GM23338 (cell line): ENCODE measurements around the gene ZNF555. TPM values are rescaled to one million over a fixed set of nuclear protein-coding genes. Genes with fewer than 3 reads are reported as not detected.

ENCODE experiments used
- ATAC-seq: fragments of 200-7000 bp; cut with Tn5 transposase; 3 replicates; pipeline ENCODE4 v1.9.1; 2020
- DNase-seq: peaks from one replicate; pipeline ENCODE4 v3.0.0-alpha.2; 2015; ENCODE audit warnings: low spot score
- H2AFZ ChIP-seq: fragments of 200-600 bp; sonication (generic); 2 replicates; pipeline ENCODE4 v1.8.0; 2016; ENCODE audit warnings: antibody characterized with exemption, mild to moderate bottlenecking, moderate library complexity
- H3F3A ChIP-seq: fragments of 200-600 bp; sonication (generic); replicated peaks from 2 replicates; pipeline ENCODE4 v1.8.0; 2017; ENCODE audit warnings: antibody characterized with exemption, mixed run types, low read depth
- H3K27ac ChIP-seq: fragments of 200-600 bp; sonication (generic); 2 replicates; pipeline ENCODE4 v1.6.1; 2016; ENCODE audit warnings: low read depth
- H3K27me3 ChIP-seq: fragments of 200-600 bp; sonication (generic); 2 replicates; pipeline ENCODE4 v1.8.0; 2016; ENCODE audit warnings: mild to moderate bottlenecking, mixed run types, moderate library complexity; ENCODE audit not compliant: insufficient read depth
- H3K36me3 ChIP-seq: fragments of 200-600 bp; sonication (generic); 2 replicates; pipeline ENCODE4 v1.8.0; 2016; ENCODE audit warnings: mild to moderate bottlenecking; ENCODE audit not compliant: insufficient read depth
- H3K4me1 ChIP-seq: fragments of 200-600 bp; sonication (generic); 2 replicates; pipeline ENCODE4 v1.8.0; 2016; ENCODE audit warnings: mild to moderate bottlenecking, moderate library complexity; ENCODE audit not compliant: insufficient read depth
- H3K4me2 ChIP-seq: fragments of 200-600 bp; sonication (generic); 2 replicates; pipeline ENCODE4 v1.7.1; 2017; ENCODE audit warnings: mixed run types
- H3K4me3 ChIP-seq: fragments of 200-600 bp; sonication (generic); 2 replicates; pipeline ENCODE4 v1.6.1; 2016; ENCODE audit warnings: mixed run types
- H3K79me2 ChIP-seq: fragments of 200-600 bp; sonication (generic); replicated peaks from 2 replicates; pipeline ENCODE4 v1.8.0; 2017; ENCODE audit warnings: mild to moderate bottlenecking; ENCODE audit not compliant: insufficient read depth
- H3K9me2 ChIP-seq: fragments of 200-600 bp; sonication (generic); 2 replicates; pipeline ENCODE4 v1.8.0; 2017; ENCODE audit not compliant: insufficient read depth
- H4K20me1 ChIP-seq: fragments of 200-600 bp; sonication (generic); replicated peaks from 2 replicates; pipeline ENCODE4 v1.8.0; 2017; ENCODE audit warnings: mild to moderate bottlenecking; ENCODE audit not compliant: insufficient read depth
- H3K27ac Mint-ChIP-seq: 2 replicates; pipeline ENCODE4 v1.8.0; 2020; ENCODE audit warnings: inconsistent platforms, mild to moderate bottlenecking, moderate library complexity, mixed read lengths
- H3K27me3 Mint-ChIP-seq: 3 replicates; pipeline ENCODE4 v1.8.0; 2022; ENCODE audit warnings: low read depth, mild to moderate bottlenecking, moderate library complexity, mixed read lengths, inconsistent platforms; ENCODE audit not compliant: insufficient read depth, poor library complexity
- H3K36me3 Mint-ChIP-seq: 3 replicates; pipeline ENCODE4 v1.8.0; 2021; ENCODE audit warnings: low read depth, mild to moderate bottlenecking, inconsistent platforms, moderate library complexity, mixed read lengths
- H3K4me1 Mint-ChIP-seq: 3 replicates; pipeline ENCODE4 v1.8.0; 2020; ENCODE audit warnings: mild to moderate bottlenecking, inconsistent platforms, mixed read lengths
- H3K4me3 Mint-ChIP-seq: 3 replicates; pipeline ENCODE4 v1.8.0; 2021; ENCODE audit warnings: moderate library complexity, mild to moderate bottlenecking, inconsistent platforms, mixed read lengths
- H3K9me3 Mint-ChIP-seq: 3 replicates; pipeline ENCODE4 v1.8.0; 2020; ENCODE audit warnings: moderate library complexity, mild to moderate bottlenecking, inconsistent platforms, mixed read lengths
- CREB1 ChIP-seq: fragments of 250-450 bp; sonication (Bioruptor Pico); IDR thresholded peaks from 2 replicates; pipeline ENCODE4 v1.5.0; 2020; ENCODE audit warnings: low read depth, mild to moderate bottlenecking, moderate library complexity
- CTCF ChIP-seq, 2 experiments: fragments of 200-600 bp in 1 of 2; sonication (generic) in 1 of 2; conservative IDR thresholded peaks; 2 replicates each; pipeline versions ENCODE4 v1.5.1 to v1.6.1; 2016 to 2017; ENCODE audit warnings: antibody characterized with exemption in 2 of 2, low read depth in 2 of 2, mild to moderate bottlenecking in 2 of 2, moderate library complexity in 1 of 2
- EZH2 ChIP-seq: fragments of 200-600 bp; sonication (generic); IDR thresholded peaks from one replicate; pipeline ENCODE4 v1.8.0; 2017; ENCODE audit warnings: antibody characterized with exemption, mild to moderate bottlenecking, low read depth; ENCODE audit not compliant: unreplicated experiment
- EZH2phosphoT487 ChIP-seq: fragments of 200-600 bp; sonication (generic); IDR thresholded peaks from one replicate; pipeline ENCODE4 v1.8.1; 2018; ENCODE audit warnings: antibody characterized with exemption; ENCODE audit not compliant: unreplicated experiment
- JUNB ChIP-seq: IDR thresholded peaks from one replicate; pipeline ENCODE4 v1.6.1; 2016; ENCODE audit warnings: antibody characterized with exemption; ENCODE audit not compliant: unreplicated experiment
- NANOG ChIP-seq: IDR thresholded peaks from 2 replicates; pipeline ENCODE4 v1.6.1; 2016; ENCODE audit warnings: antibody characterized with exemption, borderline replicate concordance
- POLR2AphosphoS5 ChIP-seq: IDR thresholded peaks from 2 replicates; pipeline ENCODE4 v1.6.1; 2016; ENCODE audit warnings: antibody characterized with exemption, low read depth
- REST ChIP-seq: IDR thresholded peaks from one replicate; pipeline ENCODE4 v1.6.1; 2018; ENCODE audit warnings: antibody characterized with exemption; ENCODE audit not compliant: unreplicated experiment
- STAT1 ChIP-seq: IDR thresholded peaks from one replicate; pipeline ENCODE4 v1.6.1; 2016; ENCODE audit warnings: antibody characterized with exemption; ENCODE audit not compliant: unreplicated experiment
- ZNF114 ChIP-seq: fragments of 250-450 bp; sonication (Bioruptor Pico); IDR thresholded peaks from 2 replicates; pipeline ENCODE4 v1.5.0; 2020; ENCODE audit warnings: mild to moderate bottlenecking, moderate library complexity
- ZNF331 ChIP-seq: fragments of 250-450 bp; sonication (Bioruptor Pico); IDR thresholded peaks from 2 replicates; pipeline ENCODE4 v1.5.0; 2020; ENCODE audit warnings: low read depth, mild to moderate bottlenecking, moderate library complexity
- polyA plus RNA-seq: library from polyadenylated mRNA; unstranded; fragments of >200 nt; fragmentation: Nextera tagmentation; extraction: Ambion mirVana; gene quantifications from 2 replicates; pipeline ENCODE4 v1.2.1, GENCODE V29; 2016
- total RNA-seq: library from RNA; depleted of rRNA; stranded (reverse); fragments of >200 nt; shearing (Covaris generic); gene quantifications from 2 replicates; pipeline ENCODE4 v1.2.3, GENCODE V29; 2014
- TF ChIP-seq, protein P1 (sequence below): IDR thresholded peaks from 2 replicates; pipeline ENCODE4 v1.6.1; 2016; ENCODE audit warnings: antibody characterized with exemption
- TF ChIP-seq, protein P2 (sequence below): fragments of 250-450 bp; sonication (Bioruptor Pico); IDR thresholded peaks from 2 replicates; pipeline ENCODE4 v1.5.0; 2020; ENCODE audit warnings: mild to moderate bottlenecking, moderate library complexity

Gene ZNF555
- total and polyA plus RNA-seq, 2 experiments from 2014 or later, result 3.5 to 7.5 TPM

DNA sequence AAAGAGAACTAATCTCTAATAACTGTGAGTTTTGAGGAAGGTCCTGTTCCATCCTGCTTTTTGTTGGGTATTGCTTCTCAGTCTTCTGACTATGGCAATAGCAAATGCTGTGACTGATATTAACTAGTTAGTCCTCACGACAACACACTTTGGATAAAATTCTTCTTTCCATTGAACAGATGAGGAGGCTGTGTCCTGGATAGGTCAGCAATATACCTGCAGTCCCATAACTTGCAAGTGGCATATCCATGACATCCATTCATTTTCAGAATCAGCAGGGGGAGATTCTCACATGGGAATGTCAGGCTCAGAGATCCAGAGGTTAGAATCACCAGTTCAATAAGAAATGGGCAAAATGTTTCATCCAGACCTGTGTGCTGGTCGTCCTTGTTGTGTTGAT lies 14.3 kb upstream of the ZNF555 start:
- Mint-ChIP-seq H3K27me3 (peaks cover 3% of the 10 kb centered on the region), H3K4me3 (no peak overlapping the region), H3K36me3 (peaks cover 81% of the 10 kb centered on the region), H3K27ac (no peak overlapping the region), H3K9me3 (peaks cover 66% of the 10 kb centered on the region), H3K4me1 (no peaks in the 10 kb centered on the region; the same call in 2 of the 3 replicates)
- Histone ChIP-seq H3K79me2 (no peaks in the 10 kb centered on the region), H3K27ac (no peak overlapping the region), H3K27me3 (no peaks in the 10 kb centered on the region), H3K9me2 (no peaks in the 10 kb centered on the region), H2AFZ (no peak overlapping the region), H4K20me1 (no peaks in the 10 kb centered on the region), H3K4me3 (no peak overlapping the region), H3K4me1 (no peaks in the 10 kb centered on the region), H3F3A (no peaks in the 10 kb centered on the region), H3K36me3 (no peaks in the 10 kb centered on the region), H3K4me2 (no peak overlapping the region)
- ATAC-seq (no peak), DNase-seq (no peak)
- TF ChIP-seq STAT1 (no peak), POLR2AphosphoS5 (no peak), CTCF (conservative IDR thresholded peaks at IDR 0.05; ENCODE audit: low read depth in 2 of 2) (no peak), JUNB (no peak), NANOG (no peak), ZNF331 (no peak), EZH2phosphoT487 (no peak), EZH2 (no peak), ZNF114 (CRISPR knock-in tag) (no peak), REST (no peak), CREB1 (no peak)
- TF ChIP-seq, protein P1, sequence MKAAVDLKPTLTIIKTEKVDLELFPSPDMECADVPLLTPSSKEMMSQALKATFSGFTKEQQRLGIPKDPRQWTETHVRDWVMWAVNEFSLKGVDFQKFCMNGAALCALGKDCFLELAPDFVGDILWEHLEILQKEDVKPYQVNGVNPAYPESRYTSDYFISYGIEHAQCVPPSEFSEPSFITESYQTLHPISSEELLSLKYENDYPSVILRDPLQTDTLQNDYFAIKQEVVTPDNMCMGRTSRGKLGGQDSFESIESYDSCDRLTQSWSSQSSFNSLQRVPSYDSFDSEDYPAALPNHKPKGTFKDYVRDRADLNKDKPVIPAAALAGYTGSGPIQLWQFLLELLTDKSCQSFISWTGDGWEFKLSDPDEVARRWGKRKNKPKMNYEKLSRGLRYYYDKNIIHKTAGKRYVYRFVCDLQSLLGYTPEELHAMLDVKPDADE, result no peak
- TF ChIP-seq, protein P2, sequence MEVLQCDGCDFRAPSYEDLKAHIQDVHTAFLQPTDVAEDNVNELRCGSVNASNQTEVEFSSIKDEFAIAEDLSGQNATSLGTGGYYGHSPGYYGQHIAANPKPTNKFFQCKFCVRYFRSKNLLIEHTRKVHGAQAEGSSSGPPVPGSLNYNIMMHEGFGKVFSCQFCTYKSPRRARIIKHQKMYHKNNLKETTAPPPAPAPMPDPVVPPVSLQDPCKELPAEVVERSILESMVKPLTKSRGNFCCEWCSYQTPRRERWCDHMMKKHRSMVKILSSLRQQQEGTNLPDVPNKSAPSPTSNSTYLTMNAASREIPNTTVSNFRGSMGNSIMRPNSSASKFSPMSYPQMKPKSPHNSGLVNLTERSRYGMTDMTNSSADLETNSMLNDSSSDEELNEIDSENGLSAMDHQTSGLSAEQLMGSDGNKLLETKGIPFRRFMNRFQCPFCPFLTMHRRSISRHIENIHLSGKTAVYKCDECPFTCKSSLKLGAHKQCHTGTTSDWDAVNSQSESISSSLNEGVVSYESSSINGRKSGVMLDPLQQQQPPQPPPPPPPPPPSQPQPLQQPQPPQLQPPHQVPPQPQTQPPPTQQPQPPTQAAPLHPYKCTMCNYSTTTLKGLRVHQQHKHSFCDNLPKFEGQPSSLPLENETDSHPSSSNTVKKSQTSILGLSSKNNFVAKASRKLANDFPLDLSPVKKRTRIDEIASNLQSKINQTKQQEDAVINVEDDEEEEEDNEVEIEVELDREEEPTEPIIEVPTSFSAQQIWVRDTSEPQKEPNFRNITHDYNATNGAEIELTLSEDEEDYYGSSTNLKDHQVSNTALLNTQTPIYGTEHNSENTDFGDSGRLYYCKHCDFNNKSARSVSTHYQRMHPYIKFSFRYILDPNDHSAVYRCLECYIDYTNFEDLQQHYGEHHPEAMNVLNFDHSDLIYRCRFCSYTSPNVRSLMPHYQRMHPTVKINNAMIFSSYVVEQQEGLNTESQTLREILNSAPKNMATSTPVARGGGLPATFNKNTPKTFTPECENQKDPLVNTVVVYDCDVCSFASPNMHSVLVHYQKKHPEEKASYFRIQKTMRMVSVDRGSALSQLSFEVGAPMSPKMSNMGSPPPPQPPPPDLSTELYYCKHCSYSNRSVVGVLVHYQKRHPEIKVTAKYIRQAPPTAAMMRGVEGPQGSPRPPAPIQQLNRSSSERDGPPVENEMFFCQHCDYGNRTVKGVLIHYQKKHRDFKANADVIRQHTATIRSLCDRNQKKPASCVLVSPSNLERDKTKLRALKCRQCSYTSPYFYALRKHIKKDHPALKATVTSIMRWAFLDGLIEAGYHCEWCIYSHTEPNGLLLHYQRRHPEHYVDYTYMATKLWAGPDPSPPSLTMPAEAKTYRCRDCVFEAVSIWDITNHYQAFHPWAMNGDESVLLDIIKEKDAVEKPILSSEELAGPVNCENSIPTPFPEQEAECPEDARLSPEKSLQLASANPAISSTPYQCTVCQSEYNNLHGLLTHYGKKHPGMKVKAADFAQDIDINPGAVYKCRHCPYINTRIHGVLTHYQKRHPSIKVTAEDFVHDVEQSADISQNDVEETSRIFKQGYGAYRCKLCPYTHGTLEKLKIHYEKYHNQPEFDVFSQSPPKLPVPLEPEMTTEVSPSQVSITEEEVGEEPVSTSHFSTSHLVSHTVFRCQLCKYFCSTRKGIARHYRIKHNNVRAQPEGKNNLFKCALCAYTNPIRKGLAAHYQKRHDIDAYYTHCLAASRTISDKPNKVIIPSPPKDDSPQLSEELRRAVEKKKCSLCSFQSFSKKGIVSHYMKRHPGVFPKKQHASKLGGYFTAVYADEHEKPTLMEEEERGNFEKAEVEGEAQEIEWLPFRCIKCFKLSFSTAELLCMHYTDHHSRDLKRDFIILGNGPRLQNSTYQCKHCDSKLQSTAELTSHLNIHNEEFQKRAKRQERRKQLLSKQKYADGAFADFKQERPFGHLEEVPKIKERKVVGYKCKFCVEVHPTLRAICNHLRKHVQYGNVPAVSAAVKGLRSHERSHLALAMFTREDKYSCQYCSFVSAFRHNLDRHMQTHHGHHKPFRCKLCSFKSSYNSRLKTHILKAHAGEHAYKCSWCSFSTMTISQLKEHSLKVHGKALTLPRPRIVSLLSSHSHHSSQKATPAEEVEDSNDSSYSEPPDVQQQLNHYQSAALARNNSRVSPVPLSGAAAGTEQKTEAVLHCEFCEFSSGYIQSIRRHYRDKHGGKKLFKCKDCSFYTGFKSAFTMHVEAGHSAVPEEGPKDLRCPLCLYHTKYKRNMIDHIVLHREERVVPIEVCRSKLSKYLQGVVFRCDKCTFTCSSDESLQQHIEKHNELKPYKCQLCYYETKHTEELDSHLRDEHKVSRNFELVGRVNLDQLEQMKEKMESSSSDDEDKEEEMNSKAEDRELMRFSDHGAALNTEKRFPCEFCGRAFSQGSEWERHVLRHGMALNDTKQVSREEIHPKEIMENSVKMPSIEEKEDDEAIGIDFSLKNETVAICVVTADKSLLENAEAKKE (CRISPR knock-in tag), result no peak
